Measurements from ENCODE around the gene PRDM10. TPM values are rescaled to one million over a fixed set of nuclear protein-coding genes. Genes with fewer than 3 reads are reported as not detected.
A peak's percentile ranks its signal among the peaks of the same experiment; 100 is the strongest.

Gene PRDM10
- total RNA-seq, 1 experiment from 2014 or later, result 7.7 TPM

GRCh38 chr11:129996113-129996870, 6.3 kb downstream of the PRDM10 start:
- Histone ChIP-seq H3K18ac (ENCODE audit: insufficient read length, low read depth, low read length) (no peak overlapping the region), H2BK5ac (ENCODE audit: insufficient read length, low read length) (no peak overlapping the region), H3K79me2 (ENCODE audit: insufficient read depth, low read length) (peaks cover 15% of the 10 kb centered on the region; the same call in 1 of the 2 replicates), H3K27me3 (ENCODE audit: insufficient read depth, low read length) (no peaks in the 10 kb centered on the region), H3K4ac (ENCODE audit: low read depth, low read length) (no peak overlapping the region), H2AK5ac (ENCODE audit: insufficient read length, low read length) (no peak overlapping the region), H4K20me1 (ENCODE audit: control insufficient read depth, insufficient read depth, insufficient read length) (no peaks in the 10 kb centered on the region), H3K14ac (ENCODE audit: insufficient read depth, low read length) (no peak overlapping the region), H4K91ac (ENCODE audit: insufficient read length, low read depth, low read length) (no peak overlapping the region), H2BK20ac (ENCODE audit: low read depth, low read length, poor library complexity, severe bottlenecking) (no peak overlapping the region), H3K9ac (ENCODE audit: extremely low read depth, insufficient read length, low read length) (no peak overlapping the region), H3K23ac (ENCODE audit: insufficient read length, low read depth, low read length) (no peak overlapping the region), H3K23me2 (ENCODE audit: insufficient read length, low read depth, low read length, poor library complexity, severe bottlenecking) (peaks cover 2% of the 10 kb centered on the region), H2AFZ (ENCODE audit: low read length) (no peak overlapping the region), H3K4me2 (ENCODE audit: insufficient read depth, insufficient read length, low read length) (no peak overlapping the region), H3K27ac (ENCODE audit: insufficient read length, low read depth, low read length) (no peak overlapping the region), H2BK120ac (ENCODE audit: low read depth, low read length, poor library complexity, severe bottlenecking) (no peak overlapping the region), H3T11ph (ENCODE audit: low read length) (no peak overlapping the region), H3K9me3 (ENCODE audit: control insufficient read depth, low read depth, low read length) (no peaks in the 10 kb centered on the region), H4K5ac (ENCODE audit: insufficient read length, low read depth, low read length) (no peak overlapping the region), H3K79me1 (ENCODE audit: insufficient read depth, low read depth, low read length, poor library complexity, severe bottlenecking) (peaks cover 6% of the 10 kb centered on the region), H2BK12ac (ENCODE audit: insufficient read length, low read depth, low read length) (no peak overlapping the region), H3K56ac (ENCODE audit: insufficient read length, low read depth, low read length) (no peak overlapping the region), H2BK15ac (ENCODE audit: low read depth, low read length) (no peak overlapping the region), H4K8ac (replicated peaks; ENCODE audit: insufficient read length, low read depth, low read length) (no peak overlapping the region), H3K4me1 (ENCODE audit: insufficient read depth, low read length) (no peaks in the 10 kb centered on the region; the same call in 1 of the 2 replicates)
- no CpG with 5 or more reads among the region's 12 CpGs for WGBS (ENCODE audit: extremely low coverage, insufficient read length, low lambda C conversion rate)
- DNase-seq, result no peak
- no peak overlapping the region for H3K4me3 Mint-ChIP-seq
- peaks cover 2 to 8% of the 10 kb centered on the region in 2 experiments; a peak in 1 of 5 replicates for H3K9me3 Mint-ChIP-seq
- H3K27me3 Mint-ChIP-seq (ENCODE audit: low read depth), result no peaks in the 10 kb centered on the region
- peak overlapping the region in 1 of 3 experiments; percentile 32; a peak in 3 of 7 replicates for H3K27ac Mint-ChIP-seq
- H3K36me3 Mint-ChIP-seq (ENCODE audit: insufficient read depth in 1 of 3, low read depth in 3 of 3), result peaks cover 10 to 24% (median 13%) of the 10 kb centered on the region in 3 experiments; a peak in 6 of 7 replicates
- H3K4me1 Mint-ChIP-seq, result peaks cover 24 to 30% of the 10 kb centered on the region in 2 experiments
- no peak for TF ChIP-seq CTCF (conservative IDR thresholded peaks at IDR 0.05)

Measured in H9 (cell line).